Activated CD4-positive, alpha-beta T cell treated with anti-CD3 and anti-CD28 coated beads for 24 hours (primary cell): Measurements from ENCODE around the gene ESYT2.
"Not testable (repeated sequence)": the region's sequence is repeated elsewhere in the genome, so short reads cannot be mapped to it uniquely, and the experiment has no call there.

Source experiments
- DNase-seq, 2 donors: peaks; one replicate each; pipeline ENCODE4 v3.0.0-alpha.2; 2020; ENCODE audit warnings: low read depth in 2 of 2

Gene ESYT2

DNA sequence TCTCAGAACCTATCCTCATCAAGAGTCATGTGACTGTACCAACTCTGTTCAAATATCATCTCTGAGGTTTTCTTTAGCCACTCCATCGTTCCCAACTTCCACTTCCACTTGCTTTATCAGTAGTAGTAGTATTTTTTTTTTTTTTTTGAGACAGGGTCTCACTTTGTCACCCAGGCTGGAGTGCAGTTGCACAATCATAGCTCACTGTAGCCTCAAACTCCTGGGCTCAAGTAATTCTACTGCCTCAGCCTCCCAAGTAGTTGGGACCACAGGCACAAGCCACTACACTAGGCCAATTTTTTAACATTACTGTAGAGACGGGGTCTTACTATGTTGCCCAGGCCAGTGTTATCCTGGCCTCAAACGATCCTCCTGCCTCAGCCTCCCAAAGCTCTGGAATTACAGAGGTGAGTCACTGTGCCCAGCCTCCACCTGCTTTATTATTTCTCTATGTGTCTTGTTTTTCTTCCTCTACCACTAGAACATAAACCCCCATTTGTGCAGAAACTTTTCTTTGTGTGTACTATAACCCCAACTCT lies 130.6 kb downstream of the ESYT2 start:
- no peak for DNase-seq

DNA sequence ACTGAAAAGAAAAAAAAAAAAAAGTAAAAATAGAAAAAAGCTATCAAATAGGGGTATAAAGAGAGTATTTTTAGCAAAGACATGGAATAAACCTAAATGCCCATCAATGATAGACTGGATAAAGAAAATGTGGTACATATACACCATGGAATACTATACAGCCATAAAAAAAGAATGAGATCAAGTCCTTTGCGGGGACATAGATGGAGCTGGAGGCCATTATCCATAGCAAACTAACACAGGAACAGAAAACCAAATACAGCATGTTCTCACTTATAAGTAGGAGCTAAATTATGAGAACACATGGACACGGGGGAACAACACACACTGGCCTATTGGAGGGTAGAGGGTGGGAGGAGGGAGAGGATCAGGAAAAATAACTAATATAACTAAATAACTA lies 131.7 kb downstream of the ESYT2 start:
- DNase-seq = not testable (repeated sequence)

DNA sequence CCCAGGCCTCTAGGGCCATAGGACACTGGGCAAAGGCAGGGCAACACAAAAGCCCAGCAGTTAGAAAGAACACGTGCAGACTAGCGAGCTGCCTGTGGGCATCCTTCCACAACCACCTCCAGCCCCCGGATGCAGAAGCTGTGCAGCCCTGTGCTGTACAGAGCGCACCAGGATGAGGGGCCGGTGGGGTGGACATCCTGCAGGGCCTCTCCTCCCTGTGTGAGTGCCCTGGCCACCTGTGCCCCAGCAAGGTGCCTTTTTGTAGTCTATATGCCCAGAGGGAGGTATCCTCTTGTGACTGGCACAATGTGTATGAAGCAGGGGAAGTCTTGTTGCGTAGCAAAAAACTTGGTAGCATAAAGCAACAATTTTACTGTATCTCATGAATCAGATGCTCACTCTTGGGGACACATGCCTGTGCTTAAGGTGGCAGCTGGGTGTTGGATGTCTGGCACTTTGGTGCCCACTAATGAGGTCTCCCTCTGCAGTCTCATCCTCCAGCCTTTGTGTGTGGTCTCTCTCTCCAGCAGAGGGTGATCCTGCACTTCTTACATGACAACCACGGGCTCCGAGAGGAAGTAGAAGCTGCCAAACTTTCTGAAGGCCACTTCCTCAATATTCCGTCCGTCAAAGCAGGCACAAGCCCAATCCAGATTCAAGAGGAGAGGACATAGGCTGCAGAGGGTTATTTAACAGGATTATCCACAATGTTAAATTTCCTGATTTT lies 133.4 kb downstream of the ESYT2 start:
- DNase-seq = no peak

DNA sequence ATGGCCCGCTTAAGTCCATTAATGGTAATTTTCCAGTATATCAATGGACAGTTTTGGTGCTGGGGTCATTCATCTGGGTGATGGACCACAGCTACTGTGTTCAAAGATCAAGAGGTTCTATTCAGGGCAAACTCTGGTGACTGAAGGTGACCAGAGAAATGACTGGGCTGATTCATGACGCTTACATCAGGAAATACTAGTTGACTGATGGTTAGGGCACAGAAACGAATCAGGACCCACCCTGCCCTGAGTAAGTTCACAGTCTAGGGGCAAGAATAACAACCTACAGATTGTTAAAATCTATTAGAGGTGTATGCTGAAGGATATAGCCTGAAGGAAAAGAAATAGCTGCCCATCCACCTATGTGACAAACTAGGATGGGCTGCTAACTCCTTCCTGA lies 134.3 kb downstream of the ESYT2 start:
- DNase-seq = no peak

DNA sequence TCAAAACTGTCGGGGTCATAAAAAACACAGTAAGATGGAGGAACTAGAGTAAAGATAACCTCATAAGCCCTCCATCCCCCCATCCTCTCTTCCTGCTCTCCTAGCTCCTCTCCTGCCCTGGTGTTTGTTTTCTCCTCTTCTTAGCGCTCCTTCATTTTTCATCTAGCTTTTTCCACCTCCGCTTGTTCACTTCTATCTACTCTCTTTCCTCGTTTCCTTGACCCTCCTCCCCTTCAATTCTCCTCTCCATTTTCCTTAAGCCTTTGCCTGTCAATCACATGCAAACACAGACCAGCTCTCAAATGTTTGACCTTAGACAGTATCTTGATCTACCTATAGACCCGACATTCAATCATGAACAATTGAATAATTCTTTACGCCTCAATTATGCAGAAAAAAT lies 134.7 kb downstream of the ESYT2 start:
- DNase-seq = no peak

DNA sequence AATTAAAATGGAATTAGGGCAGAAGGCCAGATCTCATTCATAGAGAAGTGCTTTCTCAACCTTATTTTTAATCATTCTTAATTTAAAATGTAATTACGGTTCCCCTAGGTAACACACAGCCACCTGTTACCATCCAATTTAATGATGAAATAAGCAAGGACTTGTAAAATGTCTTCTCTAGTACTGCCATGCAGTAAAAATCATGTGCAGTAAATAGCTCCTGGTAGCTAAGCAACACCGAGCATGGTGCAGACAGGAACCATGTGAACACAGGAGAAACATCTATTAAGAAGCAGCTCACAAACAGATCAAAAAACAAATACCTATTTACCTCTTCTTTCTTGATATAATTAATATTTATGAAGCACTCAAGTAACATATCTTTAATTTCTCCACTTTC lies 139.8 kb downstream of the ESYT2 start:
- no peak for DNase-seq

DNA sequence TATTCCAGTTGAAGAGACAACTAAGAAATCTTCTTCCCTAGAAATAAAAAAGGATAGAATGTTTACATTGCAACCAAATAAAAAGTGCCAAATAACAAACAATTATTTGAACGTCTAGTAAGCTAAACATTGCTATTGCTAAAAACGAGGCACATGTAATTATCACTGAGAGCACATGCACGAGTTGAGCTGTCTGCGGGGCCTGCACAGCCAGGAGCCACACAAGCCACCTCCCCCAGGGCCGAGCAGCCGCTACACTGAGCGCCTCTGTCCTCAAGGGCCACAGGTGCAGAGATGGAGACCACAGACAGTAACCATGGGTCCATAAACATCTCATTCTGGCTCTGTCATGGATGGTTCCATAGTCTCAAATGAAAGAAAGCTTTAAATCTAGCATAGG lies 141.9 kb downstream of the ESYT2 start:
- DNase-seq = no peak

DNA sequence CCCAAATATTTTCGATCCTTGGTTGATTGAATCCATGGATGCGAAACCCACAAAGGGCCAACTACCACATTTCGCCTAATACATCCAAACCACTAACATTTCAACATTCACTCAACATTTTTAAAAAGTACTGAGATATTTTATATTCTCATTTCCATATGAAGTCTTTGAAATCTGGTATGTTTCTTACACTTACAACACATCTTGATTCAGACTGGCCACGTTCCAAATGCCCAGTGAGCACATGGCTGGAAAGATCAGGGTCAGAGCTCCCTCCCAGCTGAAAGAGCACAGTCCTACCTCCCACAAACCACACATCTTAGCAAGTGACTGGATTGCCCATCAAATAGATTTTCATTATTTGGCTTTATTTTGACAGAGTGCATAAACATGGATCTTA lies 143.6 kb downstream of the ESYT2 start:
- no peak for DNase-seq

DNA sequence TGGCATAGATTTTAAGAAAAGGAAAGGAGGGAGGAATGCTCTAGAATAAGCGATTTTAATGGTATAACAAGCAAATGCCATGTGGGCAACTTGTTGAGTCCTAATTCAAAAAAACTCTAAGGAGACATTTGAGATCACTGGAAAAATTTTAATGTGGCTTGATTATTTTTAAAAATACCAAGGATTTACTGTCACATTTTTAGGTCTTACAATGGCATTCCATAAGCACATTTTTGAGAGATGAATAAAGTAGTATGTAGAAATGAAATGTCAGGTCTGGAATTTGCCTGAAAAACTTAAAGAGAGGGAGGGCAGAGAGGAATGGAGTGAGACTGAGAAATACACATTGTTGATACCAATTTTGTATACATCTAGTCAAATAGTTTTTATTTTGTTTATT lies 145.0 kb downstream of the ESYT2 start:
- no peak for DNase-seq

DNA sequence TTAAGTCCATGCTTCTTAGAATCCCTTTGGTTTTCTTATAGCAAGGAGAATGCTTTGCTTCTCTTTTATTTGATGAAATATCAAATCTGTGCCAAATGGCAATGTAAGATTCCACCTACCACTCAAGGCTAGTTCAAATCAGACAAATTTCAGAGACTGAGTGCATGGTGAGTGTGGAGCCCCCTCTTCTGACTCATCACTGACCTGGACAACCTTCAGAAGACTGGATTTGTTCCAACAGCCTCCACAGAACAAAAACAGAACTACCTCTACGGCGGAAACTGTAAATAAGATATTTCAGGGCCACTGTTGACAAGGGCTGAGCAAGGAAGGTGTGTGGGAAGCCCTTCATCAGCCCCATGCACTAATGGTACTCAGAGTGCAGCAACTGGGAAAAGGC lies 145.8 kb downstream of the ESYT2 start:
- DNase-seq = no peak

DNA sequence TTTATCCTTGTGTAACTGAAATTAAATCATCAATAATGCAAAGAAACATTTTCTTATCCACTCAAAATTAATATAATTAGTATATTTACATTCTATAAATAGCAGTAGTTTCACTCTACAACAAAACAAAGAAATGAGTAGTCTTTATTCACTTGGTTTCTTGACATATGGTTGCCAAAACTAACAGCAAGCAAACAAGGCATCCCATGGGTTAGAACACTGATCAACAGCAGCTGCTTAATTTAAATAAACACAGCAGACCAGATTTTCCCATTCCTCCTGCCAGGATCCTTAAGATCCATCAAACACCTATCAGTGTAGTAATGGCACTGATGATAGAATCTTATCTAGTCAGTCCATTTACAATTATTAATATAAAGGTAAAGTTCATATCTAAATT lies 146.9 kb downstream of the ESYT2 start:
- DNase-seq = no peak
